ENCODE results near the gene RNASE11.
A peak's percentile ranks its signal among the peaks of the same experiment; 100 is the strongest.

Gene RNASE11

DNA sequence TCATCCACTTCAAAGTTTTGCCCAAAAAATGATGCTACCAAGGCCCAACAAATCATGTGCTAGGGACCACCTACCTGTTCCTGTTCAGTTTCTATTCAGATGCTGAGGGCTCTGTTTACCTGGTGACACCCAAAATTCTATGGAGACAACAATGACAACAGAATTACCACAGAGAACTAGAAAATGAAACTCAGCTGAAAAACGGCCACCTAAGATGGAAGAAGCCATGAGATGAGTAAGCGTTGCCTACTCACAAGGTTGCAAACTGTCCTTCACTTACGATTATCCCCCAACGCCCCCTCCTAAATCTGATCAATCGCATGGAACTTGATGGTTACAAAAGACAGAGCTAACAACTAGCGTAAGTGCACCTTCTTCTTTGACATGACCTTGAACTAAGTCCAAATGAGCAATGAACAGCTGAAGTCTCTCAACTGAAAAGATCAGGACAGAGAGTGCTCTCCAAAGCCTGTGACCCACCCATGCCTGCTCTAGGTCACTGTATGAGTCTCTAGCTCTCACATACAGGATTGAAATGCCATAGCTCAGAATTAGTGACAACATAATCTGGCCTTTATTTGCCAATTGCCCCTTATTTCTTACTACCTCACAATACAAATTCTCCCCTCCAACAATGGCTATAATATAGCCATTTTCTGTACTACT lies at the start of gene RNASE11:
RNASE11 (minus strand) TSS at position 513 of the 666 bp plus-strand sequence.
- no peak for DNase-seq (ENCODE audit: low spot score)
- H3K4me3 ChIP-seq, result no peak within 1 kb of the TSS
- H3K27ac ChIP-seq, result no peak within 1 kb of the TSS
- TF ChIP-seq, protein P1, sequence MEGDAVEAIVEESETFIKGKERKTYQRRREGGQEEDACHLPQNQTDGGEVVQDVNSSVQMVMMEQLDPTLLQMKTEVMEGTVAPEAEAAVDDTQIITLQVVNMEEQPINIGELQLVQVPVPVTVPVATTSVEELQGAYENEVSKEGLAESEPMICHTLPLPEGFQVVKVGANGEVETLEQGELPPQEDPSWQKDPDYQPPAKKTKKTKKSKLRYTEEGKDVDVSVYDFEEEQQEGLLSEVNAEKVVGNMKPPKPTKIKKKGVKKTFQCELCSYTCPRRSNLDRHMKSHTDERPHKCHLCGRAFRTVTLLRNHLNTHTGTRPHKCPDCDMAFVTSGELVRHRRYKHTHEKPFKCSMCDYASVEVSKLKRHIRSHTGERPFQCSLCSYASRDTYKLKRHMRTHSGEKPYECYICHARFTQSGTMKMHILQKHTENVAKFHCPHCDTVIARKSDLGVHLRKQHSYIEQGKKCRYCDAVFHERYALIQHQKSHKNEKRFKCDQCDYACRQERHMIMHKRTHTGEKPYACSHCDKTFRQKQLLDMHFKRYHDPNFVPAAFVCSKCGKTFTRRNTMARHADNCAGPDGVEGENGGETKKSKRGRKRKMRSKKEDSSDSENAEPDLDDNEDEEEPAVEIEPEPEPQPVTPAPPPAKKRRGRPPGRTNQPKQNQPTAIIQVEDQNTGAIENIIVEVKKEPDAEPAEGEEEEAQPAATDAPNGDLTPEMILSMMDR (IDR thresholded peaks at IDR 0.05), result no peak

GRCh38 chr14:20632831-20633691 lies 45.3 kb upstream of the RNASE11 start:
- Histone ChIP-seq H3K27ac (no peak overlapping the region), H3K4me3 (peak overlapping the region; percentile 57)
- DNase-seq (ENCODE audit: low spot score), result no peak
- TF ChIP-seq, protein P1 (IDR thresholded peaks at IDR 0.05), result no peak

DNA sequence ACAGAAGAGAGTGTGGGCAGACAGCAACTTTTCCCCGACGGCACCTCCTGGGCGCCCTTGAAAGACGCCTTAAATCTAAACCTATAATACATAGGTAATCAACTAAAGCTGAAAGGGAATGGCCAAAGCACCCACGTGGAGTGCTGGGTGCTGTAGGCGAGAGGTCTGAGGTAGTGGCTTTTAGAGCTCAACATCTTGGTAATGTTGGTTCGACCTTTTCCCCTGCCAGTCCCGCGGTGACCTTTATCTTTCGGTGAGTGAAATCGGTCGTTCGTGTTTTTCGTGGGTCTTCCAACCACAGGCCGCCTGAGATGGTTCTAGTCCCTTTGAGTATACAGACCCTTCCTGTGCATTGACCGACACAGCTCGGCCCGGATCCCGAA lies 44.6 kb upstream of the RNASE11 start:
- Histone ChIP-seq H3K27ac (no peak overlapping the region), H3K4me3 (peak overlapping the region; percentile 57)
- DNase-seq (ENCODE audit: low spot score), result no peak
- TF ChIP-seq, protein P1 (IDR thresholded peaks at IDR 0.05), result no peak

DNA sequence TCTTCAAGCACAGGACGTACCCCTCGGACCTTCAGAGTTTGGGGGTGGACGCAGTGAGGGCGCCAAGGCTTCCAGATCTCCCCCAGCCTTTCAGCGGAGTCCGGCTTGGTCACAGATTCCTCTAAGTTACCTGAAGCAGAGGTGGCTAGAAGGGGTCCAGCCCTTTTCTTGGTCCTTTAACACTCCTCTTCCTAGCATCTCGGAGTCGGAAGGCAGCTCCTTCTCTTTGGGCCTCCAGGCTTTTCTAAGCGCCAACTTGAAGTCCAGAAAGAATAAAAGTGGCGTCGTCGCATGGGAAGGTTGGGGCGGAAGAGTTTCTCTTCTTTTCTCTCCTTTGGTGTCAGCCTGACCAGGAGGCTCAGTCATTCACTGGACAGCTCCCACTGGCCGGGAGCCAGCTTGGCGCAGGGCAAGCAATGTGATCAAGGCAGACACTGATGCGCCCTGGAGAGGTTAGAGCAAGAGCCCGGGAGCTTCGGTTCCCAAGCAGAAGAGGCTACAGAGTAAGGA lies 44.1 kb upstream of the RNASE11 start:
- TF ChIP-seq, protein P1 (IDR thresholded peaks at IDR 0.05), result no peak
- H3K27ac ChIP-seq, result no peak overlapping the region
- no peak for DNase-seq (ENCODE audit: low spot score)

DNA sequence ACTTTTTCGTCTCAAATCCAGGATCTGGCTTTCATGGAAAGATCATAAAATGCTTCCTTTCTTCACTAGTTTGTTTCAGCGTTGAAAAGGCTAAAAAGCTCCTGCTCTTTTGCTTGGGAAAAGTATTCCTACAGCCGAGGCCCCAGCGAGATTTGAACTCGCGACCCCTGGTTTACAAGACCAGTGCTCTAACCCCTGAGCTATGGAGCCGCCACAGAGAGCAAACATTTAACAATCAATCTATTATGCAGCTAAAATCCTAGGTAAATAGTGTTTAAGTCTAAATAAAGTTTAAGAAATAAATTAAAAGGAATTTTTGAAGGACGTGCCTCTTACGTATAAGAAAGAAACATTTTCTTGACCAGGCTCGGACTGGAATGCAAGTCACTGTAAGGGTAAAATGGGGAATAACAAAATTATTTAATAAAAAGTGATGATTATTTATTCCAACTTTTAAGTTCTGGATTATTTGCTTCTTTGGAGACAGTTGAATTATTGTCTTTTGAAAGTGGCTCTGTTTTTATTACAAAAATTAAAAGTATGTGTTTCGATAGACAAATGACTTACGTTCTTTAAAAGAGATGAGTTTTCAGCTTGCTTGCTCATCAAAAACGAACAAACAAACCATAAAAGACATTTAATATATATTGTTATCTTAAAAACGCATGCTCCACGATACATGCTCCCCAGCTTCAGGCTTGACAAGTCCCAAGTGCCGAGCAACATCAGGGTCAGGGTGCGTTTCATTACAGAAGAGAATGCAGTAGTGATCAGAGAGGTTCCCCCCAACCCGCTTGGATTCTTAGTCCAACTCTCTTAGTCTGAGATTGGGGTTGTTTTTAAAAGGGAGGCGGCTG lies 43.5 kb upstream of the RNASE11 start:
- TF ChIP-seq, protein P1 (IDR thresholded peaks at IDR 0.05), result no peak

More for the DNA sequence above, 44.1 kb upstream of the RNASE11 start:
- H3K4me3 ChIP-seq, result peak overlapping the region; percentile 57

DNA sequence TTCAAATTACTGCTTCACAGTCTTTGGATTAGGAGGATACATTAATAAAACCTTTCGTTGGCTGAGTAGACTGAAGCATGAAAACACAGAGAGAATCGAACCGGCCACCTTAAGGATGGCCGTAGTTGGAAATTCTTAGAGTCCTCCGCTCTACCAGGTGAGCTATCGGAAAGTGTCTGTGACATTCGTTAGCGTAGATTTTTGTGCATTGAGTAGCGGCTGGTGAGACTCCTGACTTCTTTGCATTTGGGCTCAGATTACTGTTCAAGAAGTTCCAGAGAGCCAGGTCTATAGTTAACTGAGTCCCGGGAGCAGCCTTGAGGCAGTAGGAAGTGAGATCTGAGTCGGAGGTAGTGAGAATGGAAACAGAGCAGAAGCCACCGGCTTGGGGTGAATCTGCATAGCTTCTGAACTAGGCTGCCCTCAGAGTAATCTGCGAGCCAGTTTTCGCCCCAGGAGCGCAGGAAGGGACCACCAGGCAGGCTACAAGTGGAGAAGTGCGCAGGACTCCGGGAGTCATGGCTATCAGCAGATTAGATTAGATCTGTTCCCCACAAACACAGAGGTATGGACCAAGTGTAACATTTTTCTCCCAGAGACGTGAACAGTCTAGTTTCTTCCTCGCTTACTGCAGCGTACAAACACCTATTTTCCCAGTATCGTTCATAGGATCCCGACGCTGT lies 42.7 kb upstream of the RNASE11 start:
- Histone ChIP-seq H3K27ac (no peak overlapping the region), H3K4me3 (peak overlapping the region; percentile 45)
- no peak for DNase-seq (ENCODE audit: low spot score)
- TF ChIP-seq, protein P1 (IDR thresholded peaks at IDR 0.05), result no peak

More for the DNA sequence above, 43.5 kb upstream of the RNASE11 start:
- no peak overlapping the region for H3K27ac ChIP-seq
- DNase-seq (ENCODE audit: low spot score), result no peak
- H3K4me3 ChIP-seq, result peak overlapping the region; percentile 57
